CD4-positive, alpha-beta T cell treated with Interleukin-15 for 1 hour (primary cell): ENCODE results near the gene TSHZ2.
"Not testable (repeated sequence)": the region's sequence is repeated elsewhere in the genome, so short reads cannot be mapped to it uniquely, and the experiment has no call there.

Experiments
- DNase-seq: peaks from one replicate; pipeline ENCODE4 v3.0.0-alpha.2; 2020

TSHZ2 gene

DNA sequence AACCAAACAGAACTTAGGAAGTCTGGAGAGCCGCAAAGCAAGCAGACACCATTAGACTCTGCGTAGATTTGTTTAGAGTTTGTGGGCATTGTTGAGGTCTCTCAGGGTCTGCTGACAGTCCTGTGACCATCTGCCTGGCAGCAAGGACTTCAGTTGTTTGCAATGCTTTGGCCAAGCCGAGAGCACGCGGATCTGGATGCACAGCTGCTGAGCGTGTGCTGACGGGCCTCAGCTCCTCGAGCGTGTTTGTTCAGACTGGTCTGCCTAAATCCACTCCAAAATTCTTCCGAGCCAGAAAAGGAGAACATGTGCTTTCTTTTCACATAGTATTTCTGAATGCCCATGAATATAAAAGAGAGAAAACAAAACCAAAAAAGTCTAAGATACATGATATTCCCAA is 462.5 kb downstream of the TSHZ2 start:
- DNase-seq: no peak

DNA sequence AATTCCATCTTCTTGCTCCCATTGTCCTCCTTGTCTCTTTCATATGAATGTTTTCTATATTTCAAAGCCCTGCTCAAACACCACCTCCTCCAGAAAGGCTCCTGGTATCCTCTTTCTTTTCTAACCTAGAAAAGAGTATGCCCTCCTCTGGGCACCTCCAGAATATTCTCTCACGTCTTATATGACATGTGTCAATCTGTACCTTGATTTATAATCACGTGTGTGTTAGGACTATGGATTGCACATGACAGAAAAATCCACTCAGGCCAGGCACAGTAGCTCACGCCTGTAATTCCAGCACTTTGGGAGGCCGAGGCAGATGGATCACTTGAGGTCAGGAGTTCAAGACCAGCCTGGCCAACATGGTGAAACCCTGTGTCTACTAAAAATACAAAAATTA is 464.8 kb downstream of the TSHZ2 start:
- not testable (repeated sequence) for DNase-seq

DNA sequence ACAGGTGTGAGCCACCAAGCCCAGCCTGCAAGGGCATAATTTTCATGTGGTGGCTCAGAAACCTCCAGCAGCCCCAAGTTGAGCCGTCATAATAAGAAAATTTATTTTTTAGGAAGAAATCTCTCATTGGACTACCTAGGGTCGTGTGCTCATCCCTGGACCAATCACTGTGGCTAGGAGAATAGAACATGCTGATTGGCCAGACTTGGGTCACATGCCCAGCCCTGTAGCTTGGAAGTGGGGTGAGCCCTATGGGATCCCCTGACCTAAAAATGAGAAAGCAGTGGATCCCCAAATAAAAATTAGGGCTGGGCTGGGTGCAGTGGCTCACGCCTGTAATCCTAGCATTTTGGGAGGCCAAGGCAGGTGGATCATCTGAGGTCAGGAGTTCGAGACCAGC is 466.2 kb downstream of the TSHZ2 start:
- no peak for DNase-seq

DNA sequence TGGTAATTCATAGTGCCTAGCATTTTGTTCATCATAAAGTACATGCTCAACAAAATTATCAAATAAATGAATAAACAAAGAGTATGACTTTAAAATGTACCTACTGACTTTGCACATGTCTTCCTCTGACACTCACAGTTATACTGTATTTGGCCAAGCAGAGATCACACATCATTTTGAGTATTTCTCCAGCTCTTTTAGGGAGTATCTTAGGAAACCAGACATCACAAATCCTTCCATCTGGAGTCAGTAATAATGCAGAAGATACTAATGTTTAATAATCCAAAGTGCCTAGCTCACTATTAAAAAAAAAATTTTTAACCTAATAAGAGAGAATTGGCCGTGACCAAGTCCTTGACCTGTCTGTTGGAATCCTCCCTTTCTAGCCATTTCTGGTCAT is 466.9 kb downstream of the TSHZ2 start:
- no peak for DNase-seq

DNA sequence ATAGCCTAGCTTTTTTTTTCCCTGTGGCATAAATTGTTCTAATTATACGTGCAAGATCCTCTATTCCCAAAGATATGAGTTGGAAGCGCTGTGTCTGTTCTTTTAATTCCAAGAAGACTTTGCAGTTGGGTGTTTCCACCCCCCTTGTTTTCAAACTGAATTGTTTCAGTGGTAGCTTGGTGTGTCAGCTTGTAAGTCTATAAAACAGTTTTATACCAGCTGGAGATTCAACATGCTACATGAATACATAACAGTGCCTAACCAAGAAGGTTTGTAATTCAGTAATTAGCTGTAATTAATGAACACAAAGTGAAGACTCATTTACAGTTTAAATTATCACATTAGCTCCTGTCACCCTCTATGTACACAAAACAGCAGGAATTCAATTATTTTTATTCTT is 467.5 kb downstream of the TSHZ2 start:
- DNase-seq: no peak

DNA sequence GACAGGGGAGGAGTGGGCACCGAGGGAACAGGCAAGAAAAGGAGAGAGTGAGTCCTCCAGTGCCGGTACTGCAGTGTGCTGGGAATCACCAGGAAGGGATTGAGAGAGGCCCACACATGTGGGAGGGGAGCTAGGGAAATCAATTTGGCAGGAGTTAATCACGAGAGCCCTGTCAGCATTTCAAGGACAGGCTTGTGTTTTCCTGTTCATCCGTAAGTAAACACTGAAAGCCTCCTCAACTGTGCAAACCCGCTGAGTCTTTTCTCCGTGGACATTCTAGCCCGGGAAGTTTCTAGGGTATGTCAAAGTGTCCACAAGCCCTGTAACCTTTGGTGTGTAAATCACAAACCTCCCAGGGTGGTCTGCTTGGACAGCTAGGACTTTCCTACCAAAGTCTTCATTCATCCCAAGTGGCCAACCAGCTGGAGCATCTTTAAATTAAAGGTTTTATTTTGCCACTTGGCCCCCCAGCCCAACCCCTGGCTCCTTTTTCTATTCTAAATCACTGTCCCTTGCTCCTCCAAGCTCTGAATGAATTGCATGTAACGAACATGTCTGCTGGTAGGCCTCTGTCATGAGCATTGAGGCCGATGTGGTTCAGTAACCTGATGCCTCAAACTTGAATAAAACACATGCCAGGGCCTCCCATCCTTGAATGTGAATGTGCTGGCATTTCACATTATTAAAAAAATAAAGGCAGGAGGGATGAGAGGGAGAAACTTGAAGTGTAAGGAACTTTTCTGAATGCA is 472.4 kb downstream of the TSHZ2 start:
- no peak for DNase-seq

DNA sequence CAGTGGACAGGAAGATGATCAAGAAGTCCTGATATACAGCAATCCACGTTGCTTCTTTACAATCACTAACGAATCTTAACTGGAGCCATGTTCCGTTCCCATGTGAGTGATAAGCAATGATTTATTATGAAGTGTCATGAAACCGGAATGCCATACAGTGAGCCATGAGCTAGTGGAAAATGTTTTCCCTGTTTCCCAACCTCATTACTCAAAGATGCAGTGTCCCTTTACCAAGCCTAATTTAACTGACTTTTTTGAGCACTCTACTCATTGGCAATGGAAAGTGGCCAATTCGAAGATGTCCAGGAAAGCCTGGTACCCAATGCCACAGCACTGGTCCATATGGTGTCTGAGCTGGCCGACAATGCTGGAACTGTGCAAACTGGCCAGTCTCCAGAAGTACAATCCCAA is 473.2 kb downstream of the TSHZ2 start:
- no peak for DNase-seq

DNA sequence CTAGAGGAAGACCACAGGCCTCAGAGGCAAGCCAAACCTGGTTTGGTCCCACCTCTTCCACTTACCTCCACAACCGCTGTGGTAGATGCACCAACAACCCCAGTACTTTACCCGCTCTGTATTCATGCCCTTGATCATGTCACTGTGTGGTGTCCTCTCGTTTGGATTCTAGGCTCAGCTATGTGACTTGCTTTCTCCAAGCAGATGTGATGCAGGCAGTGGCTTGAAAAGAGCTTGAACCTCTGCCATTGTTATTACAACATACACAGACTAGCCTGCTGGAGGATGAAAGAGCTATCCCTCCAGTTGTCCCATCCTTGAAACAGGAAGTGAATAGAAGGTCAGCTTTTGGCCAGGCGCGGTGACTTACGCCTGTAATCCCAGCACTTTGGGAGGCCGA is 473.8 kb downstream of the TSHZ2 start:
- no peak for DNase-seq

DNA sequence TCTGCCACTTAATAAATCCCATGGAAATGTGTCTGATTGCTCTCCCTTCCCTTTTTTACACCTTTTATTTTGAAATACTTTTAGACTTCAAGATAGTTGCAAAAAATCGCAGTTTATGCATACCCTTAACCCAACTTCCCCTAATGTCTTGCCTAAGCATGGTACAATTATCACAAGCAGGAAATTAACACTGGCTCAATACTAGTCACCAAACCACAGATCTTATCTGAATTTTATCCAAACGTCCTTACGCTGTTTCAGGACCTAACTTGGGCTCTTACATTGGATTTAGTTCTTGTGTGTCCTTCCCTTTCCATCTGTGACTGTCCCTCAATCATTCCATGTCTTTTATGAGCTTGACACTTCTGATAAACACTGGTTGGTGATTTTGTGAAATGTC is 475.2 kb downstream of the TSHZ2 start:
- no peak for DNase-seq

DNA sequence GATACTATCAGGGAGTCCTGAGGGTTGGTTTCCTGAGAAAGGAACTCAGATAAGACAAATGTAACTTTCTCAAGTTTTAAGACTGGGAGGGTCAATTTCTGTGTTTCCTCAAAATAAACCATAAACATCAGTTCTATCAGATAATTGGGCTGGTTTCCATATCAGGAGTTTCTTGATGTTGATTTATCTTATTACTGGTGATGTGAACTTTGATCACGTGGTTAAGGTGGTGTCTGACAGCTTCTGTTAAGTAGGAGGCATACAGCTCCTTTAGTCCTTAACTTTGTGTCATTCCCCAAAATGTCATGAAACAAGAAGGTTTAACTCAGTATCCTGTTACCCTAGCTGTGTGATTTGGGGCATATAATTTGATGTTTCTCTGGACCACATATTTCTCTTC is 476.3 kb downstream of the TSHZ2 start:
- no peak for DNase-seq

DNA sequence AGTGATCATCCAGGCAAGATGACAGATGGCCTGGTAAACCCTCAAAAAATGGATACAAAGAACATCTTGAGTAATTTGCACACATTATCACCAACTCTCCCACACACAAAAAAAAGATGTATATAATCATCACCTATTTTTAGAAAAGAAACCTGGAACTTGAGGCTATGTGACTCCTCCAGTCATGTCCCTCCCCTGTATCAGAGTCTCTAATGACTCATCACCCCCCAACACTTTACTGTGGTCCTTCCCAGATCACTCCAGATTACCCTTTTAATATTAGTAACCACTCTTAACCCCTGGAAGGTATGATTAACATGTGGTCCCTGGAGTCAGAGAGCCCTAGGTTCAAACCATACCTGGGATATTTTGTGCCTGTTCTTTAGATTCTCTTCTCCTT is 476.7 kb downstream of the TSHZ2 start:
- DNase-seq: no peak

DNA sequence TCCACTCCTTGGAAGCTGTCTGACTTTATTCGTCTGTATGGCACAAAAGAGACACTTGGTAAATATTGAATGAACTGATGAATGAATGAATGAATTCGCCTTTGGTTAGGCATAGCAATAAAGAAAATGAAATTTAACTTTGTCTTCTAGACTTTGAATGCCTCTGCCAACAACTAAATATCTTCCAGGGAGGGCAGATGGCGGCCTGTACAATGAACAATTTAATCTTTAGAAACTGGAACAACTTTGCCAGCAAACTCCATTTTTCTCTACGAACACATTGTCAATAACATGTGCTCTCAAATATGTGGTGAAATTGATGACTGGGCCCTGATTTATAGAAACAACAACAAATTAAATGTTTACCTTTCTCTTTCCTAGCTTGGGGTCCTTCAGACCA is 480.9 kb downstream of the TSHZ2 start:
- DNase-seq: no peak

DNA sequence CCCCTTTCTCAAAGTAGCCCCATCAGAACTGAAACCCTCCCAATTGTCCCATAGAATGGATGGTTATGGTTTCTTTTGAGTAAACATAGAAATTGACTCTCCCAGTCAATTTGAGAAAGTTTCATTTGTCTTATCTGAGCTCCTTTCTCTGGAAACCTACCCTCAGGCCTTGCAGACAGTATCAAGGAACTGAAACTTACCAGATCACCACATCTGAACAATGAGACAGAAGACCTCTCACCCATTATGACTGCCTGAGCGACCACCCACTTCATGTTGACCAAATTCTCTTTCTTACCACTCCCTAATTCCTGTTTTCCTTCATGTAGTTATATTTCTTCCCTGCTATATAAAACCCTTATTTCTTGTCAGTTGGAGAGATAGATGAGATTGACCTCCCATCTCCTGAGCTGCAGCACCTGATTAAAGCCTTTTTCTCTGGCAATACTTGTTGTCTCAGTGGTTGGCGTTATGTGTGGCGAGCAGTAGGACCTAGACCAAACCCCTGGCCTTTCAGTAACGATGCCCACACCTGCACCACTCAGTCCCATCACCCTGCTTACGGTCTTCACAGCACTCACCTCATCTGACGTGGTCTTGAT is 482.6 kb downstream of the TSHZ2 start:
- no peak for DNase-seq

DNA sequence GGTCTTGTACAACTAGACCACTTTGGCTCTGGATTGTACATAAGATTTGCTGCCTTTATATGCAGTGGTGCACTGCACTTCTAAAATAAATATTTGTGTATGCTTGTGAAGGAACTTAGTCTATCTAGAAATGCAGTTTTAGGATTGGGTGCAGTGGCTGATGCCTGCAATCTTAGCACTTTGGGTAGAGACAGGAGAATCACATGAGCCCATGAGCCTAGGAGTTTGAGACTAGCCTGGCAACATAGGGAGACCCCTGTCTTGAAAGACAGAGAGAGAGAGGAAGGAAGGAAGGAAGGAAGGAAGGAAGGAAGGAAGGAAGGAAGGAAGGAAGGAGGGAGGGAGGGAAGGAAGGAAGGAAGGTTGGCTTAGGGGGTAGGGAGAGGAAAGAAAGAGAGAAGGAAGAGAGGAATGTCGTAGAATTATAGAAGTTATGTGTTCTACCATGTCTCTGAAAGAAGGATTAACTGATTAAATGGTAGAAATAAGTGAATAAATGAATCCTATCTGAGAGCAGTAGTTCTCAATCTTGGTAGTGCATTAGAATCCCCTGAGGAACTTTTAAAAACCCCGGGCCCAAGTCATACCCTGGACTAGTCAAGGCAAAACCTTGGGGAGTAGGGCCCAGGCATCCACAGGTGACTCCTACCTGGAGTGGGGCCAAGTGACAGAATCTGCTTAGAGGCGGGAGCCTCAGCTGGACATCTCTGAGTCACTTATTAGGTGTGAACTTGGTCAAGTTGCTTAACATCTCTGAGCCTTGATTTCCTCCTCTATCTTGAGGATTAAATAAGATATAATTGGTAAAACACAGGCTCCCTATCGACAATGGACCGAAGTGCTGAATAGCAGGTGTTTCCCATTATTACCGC is 491.2 kb downstream of the TSHZ2 start:
- DNase-seq: no peak

DNA sequence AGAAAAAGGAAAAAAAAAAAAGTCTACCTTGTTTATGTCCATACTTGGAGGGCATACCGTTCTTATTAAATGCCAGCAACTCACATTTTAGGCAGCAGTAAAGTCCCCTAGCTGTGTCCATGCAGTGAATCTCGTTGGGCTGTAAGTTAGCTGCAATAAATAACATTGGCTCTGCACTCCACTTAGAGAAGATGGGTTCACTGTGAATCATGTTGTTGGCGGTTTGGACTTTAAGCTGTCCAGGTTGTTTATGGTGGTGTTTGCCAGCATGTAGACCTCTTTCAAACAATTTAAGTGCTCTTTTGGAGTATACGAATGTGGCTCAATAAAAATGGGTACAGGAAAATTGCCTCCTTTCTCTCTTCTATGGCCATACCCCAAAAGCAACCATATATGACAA is 494.1 kb downstream of the TSHZ2 start:
- no peak for DNase-seq

DNA sequence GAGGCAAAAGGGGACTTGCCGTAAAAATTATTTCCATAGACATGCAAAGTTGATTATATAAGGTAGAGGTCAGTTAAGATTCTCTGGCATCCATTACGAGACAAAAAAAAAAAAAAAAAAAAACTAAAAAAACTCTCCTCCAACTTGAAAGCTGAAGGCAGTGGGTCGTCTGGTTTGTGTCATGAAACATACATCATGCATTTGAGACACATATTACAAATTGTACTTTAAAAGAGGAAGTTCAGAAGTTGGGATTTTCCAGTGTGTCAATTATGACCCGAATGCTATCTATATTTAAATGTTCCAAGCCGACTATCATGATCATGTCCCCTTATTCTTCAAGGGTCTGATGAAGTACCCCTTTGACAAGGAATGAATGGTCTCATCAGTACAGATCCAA is 496.4 kb downstream of the TSHZ2 start:
- no peak for DNase-seq

DNA sequence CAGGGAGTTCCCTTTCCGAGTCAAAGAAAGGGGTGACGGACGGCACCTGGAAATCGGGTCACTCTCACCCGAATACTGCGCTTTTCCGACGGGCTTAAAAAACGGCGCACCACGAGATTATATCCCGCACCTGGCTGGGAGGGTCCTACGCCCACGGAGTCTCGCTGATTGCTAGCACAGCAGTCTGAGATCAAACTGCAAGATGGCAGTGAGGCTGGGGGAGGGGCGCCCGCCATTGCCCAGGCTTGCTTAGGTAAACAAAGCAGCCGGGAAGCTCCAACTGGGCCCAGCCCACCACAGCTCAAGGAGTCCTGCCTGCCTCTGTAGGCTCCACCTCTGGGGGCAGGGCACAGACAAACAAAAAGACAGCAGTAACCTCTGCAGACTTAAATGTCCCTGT is 500.7 kb downstream of the TSHZ2 start:
- not testable (repeated sequence) for DNase-seq

DNA sequence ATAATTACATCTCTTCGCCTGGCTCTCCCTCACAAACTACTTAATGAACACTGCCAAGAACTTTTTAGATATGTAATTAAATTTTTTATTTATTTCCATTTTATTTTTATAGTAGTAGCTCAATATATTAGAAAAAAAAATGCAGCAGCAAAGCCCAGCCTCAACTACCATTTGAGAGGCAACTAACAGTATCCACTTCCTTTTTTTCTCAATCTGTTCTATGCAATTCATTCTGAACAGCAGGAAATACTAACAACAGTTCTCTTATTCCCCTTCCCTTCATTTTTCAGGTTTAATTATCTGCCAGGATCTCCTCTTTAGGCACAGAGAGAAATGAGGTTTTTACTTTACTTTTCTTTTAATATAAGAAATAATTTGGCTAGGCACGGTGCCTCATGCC is 508.8 kb downstream of the TSHZ2 start:
- DNase-seq: no peak

DNA sequence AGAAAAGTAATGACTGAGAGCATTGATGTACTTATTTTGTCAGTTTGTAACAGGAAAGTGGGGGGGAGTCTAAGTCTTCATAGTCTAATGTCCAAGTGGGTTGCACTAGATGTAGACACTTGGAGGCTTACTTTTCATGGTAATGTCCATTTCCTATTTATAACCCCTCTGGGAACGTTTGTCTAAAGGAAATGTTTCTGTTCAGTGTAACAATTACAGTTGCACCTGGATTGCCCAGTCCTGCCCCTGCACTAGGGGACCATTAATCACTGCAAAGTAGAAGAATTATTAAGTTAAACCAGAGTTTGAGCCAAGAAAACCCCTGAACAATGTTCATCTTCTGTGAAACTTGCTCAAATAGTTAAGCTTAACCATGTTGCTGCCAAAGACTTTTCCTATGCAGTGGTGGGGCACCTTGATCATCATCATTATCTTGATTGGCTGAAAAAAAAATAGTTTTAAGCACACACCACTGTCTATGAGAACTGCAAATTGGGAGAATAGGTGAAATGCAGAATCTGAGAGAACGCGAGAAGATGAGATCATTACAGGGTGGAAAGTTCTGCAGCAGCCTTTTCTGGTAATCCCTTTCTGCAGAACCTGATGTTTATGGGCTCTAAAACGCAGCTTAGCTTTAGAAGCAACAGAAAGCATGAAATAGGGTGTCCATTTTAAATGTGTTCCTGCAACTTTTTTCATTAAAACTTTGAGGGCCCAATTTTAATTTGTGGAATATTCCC is 515.5 kb downstream of the TSHZ2 start:
- DNase-seq: no peak

DNA sequence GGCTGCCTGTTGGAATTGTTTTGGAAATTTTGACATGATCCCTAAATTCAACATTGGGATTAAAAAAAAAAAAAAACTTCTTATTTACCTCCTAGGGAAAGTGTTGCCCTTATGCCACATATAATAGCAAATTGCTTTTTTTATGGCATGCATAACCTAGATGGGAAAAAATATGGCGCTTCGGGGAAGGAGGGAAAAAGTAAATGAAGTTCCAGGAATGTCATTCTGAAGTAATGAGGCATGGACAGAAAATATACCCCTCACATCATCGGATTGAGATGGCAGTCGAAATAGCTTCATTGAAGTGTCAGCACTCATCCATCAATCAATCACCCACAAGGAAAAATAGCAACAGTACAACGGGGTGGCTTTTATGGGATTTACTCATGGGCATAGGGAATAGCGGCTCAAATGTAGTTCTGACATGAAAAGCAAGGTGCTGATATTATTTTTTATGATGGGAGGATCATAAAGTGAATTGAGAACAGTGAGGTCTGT is 516.7 kb downstream of the TSHZ2 start:
- no peak for DNase-seq

DNA sequence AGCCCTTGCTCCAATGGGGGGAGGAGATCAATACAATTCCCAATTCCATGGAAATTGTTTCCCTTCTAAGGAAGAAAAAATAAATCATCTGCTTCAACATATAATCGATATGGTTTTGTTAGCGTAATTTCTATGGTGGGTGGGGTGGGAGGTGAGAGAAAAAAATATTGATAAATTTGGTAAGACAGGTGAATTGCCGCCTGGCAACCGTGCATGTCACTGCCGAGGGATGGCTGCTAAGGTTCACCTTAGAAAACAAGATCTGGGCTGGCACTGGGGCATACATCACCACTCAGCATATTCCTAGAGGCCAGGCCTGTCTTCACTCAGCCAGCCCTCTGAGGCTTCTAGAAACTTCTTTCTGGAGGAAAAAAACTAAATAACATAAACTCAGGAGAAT is 517.4 kb downstream of the TSHZ2 start:
- no peak for DNase-seq

DNA sequence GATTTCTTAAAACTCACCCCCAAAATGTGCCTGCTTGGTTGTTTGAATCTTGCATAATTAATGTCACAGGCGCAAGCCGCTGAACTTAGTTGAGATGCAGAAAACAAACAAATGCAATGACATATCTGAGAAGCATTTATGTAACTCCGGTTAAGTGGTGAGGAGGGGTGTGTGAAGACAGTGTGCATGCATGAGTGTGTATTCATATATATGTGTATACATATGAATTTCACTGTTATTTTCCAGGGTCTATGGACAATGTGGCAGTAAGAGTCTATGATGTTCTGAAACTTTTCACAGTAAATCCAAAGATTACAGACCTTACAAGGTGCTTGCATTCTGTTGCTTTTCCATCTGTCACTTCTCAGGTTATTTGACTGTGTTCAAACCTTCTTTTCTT is 518.5 kb downstream of the TSHZ2 start:
- DNase-seq: no peak

DNA sequence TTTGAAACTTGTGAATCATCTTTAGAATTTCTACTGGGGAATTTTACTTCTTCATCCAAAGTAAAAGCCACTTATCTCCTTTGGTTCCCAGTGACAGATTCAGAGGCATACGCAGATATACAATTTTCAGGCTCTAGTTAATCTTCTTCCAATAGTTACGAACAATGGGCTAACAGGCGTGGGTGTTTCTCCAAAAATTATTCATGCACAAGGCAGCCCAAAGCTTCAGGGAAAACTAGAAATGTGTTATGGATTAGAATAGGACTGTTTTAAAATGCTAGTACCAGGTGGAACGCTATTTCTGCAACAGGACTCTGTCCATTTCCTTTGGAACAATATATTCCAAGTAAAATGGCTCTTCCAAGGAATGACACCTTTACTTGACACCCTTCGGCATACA is 519.3 kb downstream of the TSHZ2 start:
- DNase-seq: no peak
